ENCODE results near the gene RNF41. TPM values are rescaled to one million over a fixed set of nuclear protein-coding genes. Genes with fewer than 3 reads are reported as not detected.

The RNF41 gene
- total and polyA plus RNA-seq, 2 of the 13 experiments (the other 11 are each of a cell fraction or from before 2014, with no cell fraction given), result 27.1 to 39.4 TPM

- TF ChIP-seq ZNF619 (CRISPR knock-in tag; IDR thresholded peaks at IDR 0.05) (peak; percentile 93), ZBTB46 (CRISPR knock-in tag; IDR thresholded peaks at IDR 0.05; ENCODE audit: borderline replicate concordance) (no peak), ZNF160 (CRISPR knock-in tag; IDR thresholded peaks at IDR 0.05) (no peak; the same call in 1 of the 2 replicates), LRRFIP1 (CRISPR knock-in tag; conservative IDR thresholded peaks at IDR 0.05) (no peak), ZFY (CRISPR knock-in tag; IDR thresholded peaks at IDR 0.05) (peak; percentile 90), TMF1 (CRISPR knock-in tag; IDR thresholded peaks at IDR 0.05; ENCODE audit: low read depth) (peak; percentile 67; the same call in 1 of the 2 replicates), MYC (CRISPR knock-in tag; IDR thresholded peaks at IDR 0.05; ENCODE audit: borderline replicate concordance) (peak; percentile 69), ZNF24 (IDR thresholded peaks at IDR 0.05) (no peak), MTF1 (CRISPR knock-in tag; IDR thresholded peaks at IDR 0.05) (no peak), DBP (CRISPR knock-in tag; IDR thresholded peaks at IDR 0.05; ENCODE audit: not compliant biosample characterization) (no peak), HMGXB4 (CRISPR knock-in tag; IDR thresholded peaks at IDR 0.05; ENCODE audit: borderline replicate concordance in 1 of 2, low read depth in 1 of 2) (peak; percentile 76 to 93), MATR3 (CRISPR knock-in tag; IDR thresholded peaks at IDR 0.05) (no peak), RBM22 (optimal IDR thresholded peaks at IDR 0.05; ENCODE audit: low read length) (no peak), ZC3H13 (CRISPR knock-in tag; IDR thresholded peaks at IDR 0.05) (0 out of 2 replicates have a peak, but pooled peaks have one; percentile 33), ISL2 (CRISPR knock-in tag; IDR thresholded peaks at IDR 0.05) (peak; percentile 40), HDAC6 (IDR thresholded peaks at IDR 0.05; ENCODE audit: low read depth, low read length) (no peak), SNAI1 (CRISPR knock-in tag; IDR thresholded peaks at IDR 0.05; ENCODE audit: borderline replicate concordance) (no peak), NCOA5 (CRISPR knock-in tag; IDR thresholded peaks at IDR 0.05) (no peak), MED8 (CRISPR knock-in tag; IDR thresholded peaks at IDR 0.05; ENCODE audit: insufficient replicate concordance) (peak; percentile 18), HNF4A (CRISPR knock-in tag; IDR thresholded peaks at IDR 0.05) (no peak)
- TF ChIP-seq, protein P1, sequence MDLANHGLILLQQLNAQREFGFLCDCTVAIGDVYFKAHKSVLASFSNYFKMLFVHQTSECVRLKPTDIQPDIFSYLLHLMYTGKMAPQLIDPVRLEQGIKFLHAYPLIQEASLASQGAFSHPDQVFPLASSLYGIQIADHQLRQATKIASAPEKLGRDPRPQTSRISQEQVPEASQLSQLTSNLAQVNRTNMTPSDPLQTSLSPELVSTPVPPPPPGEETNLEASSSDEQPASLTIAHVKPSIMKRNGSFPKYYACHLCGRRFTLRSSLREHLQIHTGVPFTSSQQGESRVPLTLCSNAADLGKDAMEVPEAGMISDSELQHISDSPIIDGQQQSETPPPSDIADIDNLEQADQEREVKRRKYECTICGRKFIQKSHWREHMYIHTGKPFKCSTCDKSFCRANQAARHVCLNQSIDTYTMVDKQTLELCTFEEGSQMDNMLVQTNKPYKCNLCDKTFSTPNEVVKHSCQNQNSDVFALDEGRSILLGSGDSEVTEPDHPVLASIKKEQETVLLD (CRISPR knock-in tag; IDR thresholded peaks at IDR 0.05; ENCODE audit: low read depth), result no peak
Observed at GRCh38 chr12:56266693-56267442, 45.1 kb upstream of the RNF41 start, which contains the start of gene COQ10A (continued).

All from HepG2 (cell line).